Adrenal gland (tissue), 12 donors: ENCODE results near the gene TEAD3. TPM values are rescaled to one million over a fixed set of nuclear protein-coding genes. Genes with fewer than 3 reads are reported as not detected.
A peak's percentile ranks its signal among the peaks of the same experiment; 100 is the strongest.

Experiments
- DNase-seq, 7 donors: peaks; one replicate each; pipeline ENCODE4 v3.0.0-alpha.2; 2019 to 2020
- H3K27ac ChIP-seq, 5 donors: fragments of 200-600 bp; sonication (generic) in 4 of 5; 1 replicate in 3 of 5; 2 replicates in 2 of 5; pipeline versions ENCODE4 v1.5.1 to v1.8.0; 2016 to 2020; ENCODE audit warnings: mild to moderate bottlenecking in 1 of 5
- H3K27me3 ChIP-seq: fragments of 200-600 bp; 2 replicates; pipeline ENCODE4 v1.8.0; 2021
- H3K36me3 ChIP-seq, 2 donors: fragments of 200-600 bp; replicated peaks in 1 of 2; 1 replicate in 1 of 2; 2 replicates in 1 of 2; pipeline versions ENCODE4 v1.5.1 to v1.8.0; 2018 to 2022
- H3K4me1 ChIP-seq, 2 donors: fragments of 200-600 bp; replicated peaks in 1 of 2; 1 replicate in 1 of 2; 2 replicates in 1 of 2; pipeline versions ENCODE4 v1.5.1 to v1.8.0; 2018 to 2021
- H3K4me3 ChIP-seq, 4 donors: fragments of 200-600 bp; sonication (generic) in 3 of 4; one replicate each; pipeline ENCODE4 v1.5.1; 2016 to 2018
- H3K9me3 ChIP-seq, 3 donors: fragments of 200-600 bp; sonication (generic) in 1 of 3; replicated peaks in 1 of 3; 1 replicate in 2 of 3; 2 replicates in 1 of 3; pipeline versions ENCODE4 v1.5.1 to v1.8.0; 2016 to 2021
- POLR2A ChIP-seq, 2 donors: fragments of 450-650 bp; IDR thresholded peaks; one replicate each; pipeline ENCODE4 v1.6.1; 2017; ENCODE audit warnings: antibody characterized with exemption in 2 of 2, mild to moderate bottlenecking in 2 of 2, moderate library complexity in 1 of 2
- whole genome bisulfite sequencing, 4 donors: extraction: QIAGEN DNeasy Blood & Tissue Kit in 2 of 4; methylation state at CpG; one replicate each; pipeline versions ENCODE4 v1.1.5 to v1.1.7; 2013 to 2017; 5-methylcytosine and 5-hydroxymethylcytosine counted together
- intact Hi-C, 2 donors: fragments of 100-400 bp; cut with DNase I; formaldehyde crosslinking; loops; one replicate each; pipeline versions ENCODE4 v1.14.1 to v1.15.0; 2022 to 2023
- polyA plus RNA-seq, 3 donors: library from polyadenylated mRNA; stranded (reverse); fragments of 200-250 nt in 2 of 3; fragments of 350-450 nt in 1 of 3; fragmentation: Illumina TruSeq in 1 of 3; extraction: RNeasy Lipid Tissue Mini Kit (QIAGEN cat#74804) in 1 of 3; gene quantifications; one replicate each; pipeline ENCODE4 v1.2.3, GENCODE V29; 2013 to 2014
- total RNA-seq, 9 donors: library from RNA; depleted of rRNA in 4 of 9; stranded (reverse); fragments of >200 nt in 4 of 9; fragments of 120-200 nt in 1 of 9; fragmentation: NEBNext Ultra II Directional in 1 of 9; extraction: Animal tissue kit (Norgen Biotek cat#: 25700) in 1 of 9; gene quantifications; one replicate each; pipeline versions ENCODE4 v1.1.0 to v1.2.4, GENCODE V29; 2013 to 2023
- TF ChIP-seq, protein P1 (sequence below), 6 experiments: fragments of 450-650 bp in 4 of 6; fragments of 200-600 bp in 2 of 6; sonication (generic) in 1 of 6; IDR thresholded peaks; 1 replicate in 5 of 6; 2 replicates in 1 of 6; pipeline versions ENCODE4 v1.5.1 to v1.8.0; 2016 to 2021; ENCODE audit warnings: antibody characterized with exemption in 6 of 6, mild to moderate bottlenecking in 2 of 6, moderate library complexity in 1 of 6
- donor health status: healthy with polysubstance abuse.
- donor health status: Bipolar disorder and iron deficiency.
- donor health status: DM: yes; HTN: yes; CAD: no.
- donor health status: DM: no; HTN: no; CAD: no.
- donor health status: DM: no; HTN: no; CAD: no.
- donor health status: DM: yes; HTN: yes; CAD: no.

Gene TEAD3
- total and polyA plus RNA-seq, 12 donors = 1.4 to 15.5 (median 8.7) TPM

- DNase-seq = no peak
- Histone ChIP-seq H3K36me3 (no peaks in the 10 kb centered on the region), H3K4me3 (no peak overlapping the region)
These were observed 10.6 kb downstream of the TEAD3 start for GRCh38 chr6:35486005-35486925.

DNA sequence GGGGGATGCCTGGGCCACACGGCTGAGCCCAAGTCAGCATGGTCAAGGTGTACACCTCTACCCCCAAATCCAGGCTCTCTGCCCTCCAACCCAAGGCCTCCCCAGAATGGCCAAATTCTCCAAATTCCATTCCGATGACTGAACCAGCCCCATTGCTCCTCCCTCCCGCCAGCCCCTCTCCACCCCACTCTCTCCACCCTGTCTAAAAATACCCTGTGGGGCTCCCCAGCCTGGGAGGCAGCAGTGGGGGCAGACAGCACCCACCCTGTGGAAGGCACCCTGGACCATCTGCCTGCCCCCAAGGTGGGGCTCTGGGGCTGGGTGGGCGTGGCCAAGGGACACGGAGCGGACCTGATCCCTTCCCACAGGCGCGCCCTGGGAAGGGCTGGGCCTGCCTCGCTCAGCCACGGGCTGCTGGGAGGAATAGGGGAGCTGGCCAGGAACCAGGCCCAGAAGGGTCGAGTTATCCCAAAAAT is 11.4 kb downstream of the TEAD3 start:
- DNase-seq = no peak
- no peak overlapping the region for H3K4me3 ChIP-seq
- H3K9me3 ChIP-seq = no peaks in the 10 kb centered on the region
- WGBS, 4 donors = 67 to 80% (median 70%) methylated on average over 10 to 11 of the region's 11 CpGs
- H3K27me3 ChIP-seq = no peaks in the 10 kb centered on the region
- peak overlapping the region in 4 of 5 donors; percentile 28 to 73 (median 58) for H3K27ac ChIP-seq
- peaks cover 8 to 25% of the 10 kb centered on the region in 2 donors for H3K4me1 ChIP-seq
- no peaks in the 10 kb centered on the region for H3K36me3 ChIP-seq
- no peak for TF ChIP-seq POLR2A (IDR thresholded peaks at IDR 0.05)
- intact Hi-C loops = no loop called here

More at GRCh38 chr6:35486005-35486925, 10.6 kb downstream of the TEAD3 start:
- WGBS, 4 donors = 68 to 84% (median 76%) methylated on average over 50 to 61 of the region's 61 CpGs
- Histone ChIP-seq H3K27ac (peak overlapping the region in 4 of 5 donors; percentile 28 to 73 (median 58)), H3K9me3 (no peaks in the 10 kb centered on the region), H3K4me1 (peaks cover 8 to 19% of the 10 kb centered on the region in 2 donors), H3K27me3 (no peaks in the 10 kb centered on the region)
- TF ChIP-seq, protein P1, sequence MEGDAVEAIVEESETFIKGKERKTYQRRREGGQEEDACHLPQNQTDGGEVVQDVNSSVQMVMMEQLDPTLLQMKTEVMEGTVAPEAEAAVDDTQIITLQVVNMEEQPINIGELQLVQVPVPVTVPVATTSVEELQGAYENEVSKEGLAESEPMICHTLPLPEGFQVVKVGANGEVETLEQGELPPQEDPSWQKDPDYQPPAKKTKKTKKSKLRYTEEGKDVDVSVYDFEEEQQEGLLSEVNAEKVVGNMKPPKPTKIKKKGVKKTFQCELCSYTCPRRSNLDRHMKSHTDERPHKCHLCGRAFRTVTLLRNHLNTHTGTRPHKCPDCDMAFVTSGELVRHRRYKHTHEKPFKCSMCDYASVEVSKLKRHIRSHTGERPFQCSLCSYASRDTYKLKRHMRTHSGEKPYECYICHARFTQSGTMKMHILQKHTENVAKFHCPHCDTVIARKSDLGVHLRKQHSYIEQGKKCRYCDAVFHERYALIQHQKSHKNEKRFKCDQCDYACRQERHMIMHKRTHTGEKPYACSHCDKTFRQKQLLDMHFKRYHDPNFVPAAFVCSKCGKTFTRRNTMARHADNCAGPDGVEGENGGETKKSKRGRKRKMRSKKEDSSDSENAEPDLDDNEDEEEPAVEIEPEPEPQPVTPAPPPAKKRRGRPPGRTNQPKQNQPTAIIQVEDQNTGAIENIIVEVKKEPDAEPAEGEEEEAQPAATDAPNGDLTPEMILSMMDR (IDR thresholded peaks at IDR 0.05) = no peak
- no peak for TF ChIP-seq POLR2A (IDR thresholded peaks at IDR 0.05)
- intact Hi-C loops = no loop called here

DNA sequence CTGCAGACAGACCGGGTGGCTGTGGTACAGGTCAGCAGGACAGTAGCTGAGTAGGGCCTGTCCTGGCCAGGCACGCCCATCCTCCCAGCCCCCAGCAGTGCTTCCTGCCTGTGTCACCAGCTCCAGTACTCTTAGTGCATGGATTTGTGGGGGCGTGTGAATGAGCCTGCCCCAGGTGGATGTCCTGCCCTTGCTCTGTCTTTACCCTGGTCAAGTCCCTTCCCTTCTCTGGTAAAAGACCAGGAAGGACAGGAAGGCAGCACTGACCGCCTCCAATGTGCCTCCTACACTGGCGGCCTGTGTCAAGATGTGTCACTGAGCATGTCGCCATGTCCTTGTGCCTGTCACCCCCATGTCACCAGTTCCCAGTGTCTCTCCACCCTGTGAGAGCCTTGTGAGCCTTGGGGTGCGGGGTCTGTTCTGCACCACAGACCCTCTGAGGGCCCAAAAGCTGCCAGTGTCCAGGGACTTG is 11.9 kb downstream of the TEAD3 start:
- Histone ChIP-seq H3K9me3 (no peaks in the 10 kb centered on the region), H3K4me1 (peaks cover 8 to 20% of the 10 kb centered on the region in 2 donors)
- WGBS, 4 donors = 88 to 93% (median 90%) methylated on average over 2 to 7 of the region's 7 CpGs

DNA sequence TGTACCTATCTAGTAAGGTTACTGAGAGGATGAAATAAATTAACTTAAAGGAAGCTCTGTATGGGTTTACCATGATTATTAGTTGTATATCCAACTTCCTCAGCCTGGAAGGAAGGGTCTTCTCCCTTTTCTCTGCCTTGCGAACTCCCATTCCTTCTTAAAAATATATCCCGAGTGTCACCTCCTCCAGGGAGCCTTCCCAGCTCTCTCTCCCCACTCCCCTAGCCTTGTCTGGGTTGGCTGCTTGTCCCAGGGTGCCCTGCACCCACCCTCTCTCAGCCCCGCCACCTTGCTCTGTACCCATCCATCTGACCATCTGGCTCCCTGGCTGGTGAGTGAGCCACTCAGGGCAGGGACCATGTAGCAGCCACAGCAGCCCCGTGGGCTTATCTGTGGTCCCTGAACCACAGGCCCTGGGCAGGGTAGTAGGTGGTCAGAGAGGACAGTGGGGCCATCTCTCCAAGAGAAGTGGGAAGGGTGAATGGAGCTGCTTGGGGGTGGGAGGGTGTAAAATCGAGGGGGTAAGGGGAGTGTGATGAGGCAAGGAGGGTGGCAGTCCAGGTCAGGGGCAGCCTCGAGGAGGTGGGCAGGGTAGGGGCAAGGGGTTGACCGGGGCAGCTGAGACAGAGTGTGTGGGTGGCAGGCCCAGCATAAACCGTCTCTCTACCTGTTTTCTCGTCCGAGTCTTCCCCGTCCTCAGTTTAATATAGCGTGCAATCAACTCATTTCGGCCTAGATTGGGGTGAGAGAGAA is 12.8 kb downstream of the TEAD3 start:
- Histone ChIP-seq H3K9me3 (no peaks in the 10 kb centered on the region), H3K4me3 (no peak overlapping the region), H3K36me3 (no peaks in the 10 kb centered on the region), H3K27me3 (no peaks in the 10 kb centered on the region), H3K27ac (no peak overlapping the region), H3K4me1 (peaks cover 8 to 17% of the 10 kb centered on the region in 2 donors)
- TF ChIP-seq, protein P1 (IDR thresholded peaks at IDR 0.05) = no peak
- TF ChIP-seq POLR2A (IDR thresholded peaks at IDR 0.05) = no peak
- intact Hi-C loops = no loop called here
- 84 to 88% (median 87%) methylated on average over 13 of the region's 13 CpGs for WGBS, 4 donors
- no peak for DNase-seq

More for the DNA sequence above, 11.9 kb downstream of the TEAD3 start:
- intact Hi-C loops = no loop called here
- TF ChIP-seq, protein P1 (IDR thresholded peaks at IDR 0.05) = no peak
- no peak for TF ChIP-seq POLR2A (IDR thresholded peaks at IDR 0.05)
- no peaks in the 10 kb centered on the region for H3K27me3 ChIP-seq
- no peak overlapping the region for H3K4me3 ChIP-seq
- peak overlapping the region in 2 of 5 donors; percentile 30 to 73 for H3K27ac ChIP-seq
- no peak for DNase-seq
- no peaks in the 10 kb centered on the region for H3K36me3 ChIP-seq
